GM21723 (cell line): ENCODE results near the gene SLC39A6.
"Not testable (repeated sequence)": the region's sequence is repeated elsewhere in the genome, so short reads cannot be mapped to it uniquely, and the experiment has no call there.

Experiments
- ATAC-seq: cut with Tn5 transposase; IDR thresholded peaks from one replicate; pipeline ENCODE4 v1.9.1; 2021; ENCODE audit warnings: mild to moderate bottlenecking, moderate library complexity; ENCODE audit not compliant: unreplicated experiment

SLC39A6 gene

GRCh38 chr18:36066001-36066400 lies 63.1 kb downstream of the SLC39A6 start:
- no peak for ATAC-seq

- ATAC-seq = not testable (repeated sequence)
These were observed 64.4 kb downstream of the SLC39A6 start for GRCh38 chr18:36064809-36065079.

- ATAC-seq = no peak
These were observed 64.9 kb downstream of the SLC39A6 start for GRCh38 chr18:36064027-36064808.

GRCh38 chr18:36058674-36059073 lies 70.5 kb downstream of the SLC39A6 start:
- ATAC-seq = no peak
